ENCODE results near the gene FIZ1.

DNA sequence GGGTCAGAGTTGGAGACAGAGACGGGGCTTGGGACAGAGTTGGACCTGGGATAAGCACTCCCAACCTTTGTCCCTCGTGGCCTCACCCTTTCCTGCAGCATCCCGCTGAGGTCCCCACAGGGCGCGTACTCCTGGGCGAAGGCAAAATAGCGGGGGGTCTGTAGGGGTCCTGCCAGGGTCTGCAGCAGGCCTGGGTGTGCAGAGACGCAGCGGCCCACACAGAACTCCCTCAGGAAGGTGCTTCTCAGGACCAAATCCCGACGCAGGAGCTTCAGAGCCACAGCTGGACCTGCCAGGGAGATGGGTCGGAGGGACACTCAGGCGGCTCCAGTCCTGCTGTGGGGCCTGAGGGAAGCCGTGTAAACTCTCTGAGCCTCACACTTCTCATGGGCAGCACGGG lies 55.3 kb downstream of the FIZ1 start:
- TF ChIP-seq, protein P1, sequence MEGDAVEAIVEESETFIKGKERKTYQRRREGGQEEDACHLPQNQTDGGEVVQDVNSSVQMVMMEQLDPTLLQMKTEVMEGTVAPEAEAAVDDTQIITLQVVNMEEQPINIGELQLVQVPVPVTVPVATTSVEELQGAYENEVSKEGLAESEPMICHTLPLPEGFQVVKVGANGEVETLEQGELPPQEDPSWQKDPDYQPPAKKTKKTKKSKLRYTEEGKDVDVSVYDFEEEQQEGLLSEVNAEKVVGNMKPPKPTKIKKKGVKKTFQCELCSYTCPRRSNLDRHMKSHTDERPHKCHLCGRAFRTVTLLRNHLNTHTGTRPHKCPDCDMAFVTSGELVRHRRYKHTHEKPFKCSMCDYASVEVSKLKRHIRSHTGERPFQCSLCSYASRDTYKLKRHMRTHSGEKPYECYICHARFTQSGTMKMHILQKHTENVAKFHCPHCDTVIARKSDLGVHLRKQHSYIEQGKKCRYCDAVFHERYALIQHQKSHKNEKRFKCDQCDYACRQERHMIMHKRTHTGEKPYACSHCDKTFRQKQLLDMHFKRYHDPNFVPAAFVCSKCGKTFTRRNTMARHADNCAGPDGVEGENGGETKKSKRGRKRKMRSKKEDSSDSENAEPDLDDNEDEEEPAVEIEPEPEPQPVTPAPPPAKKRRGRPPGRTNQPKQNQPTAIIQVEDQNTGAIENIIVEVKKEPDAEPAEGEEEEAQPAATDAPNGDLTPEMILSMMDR (IDR thresholded peaks at IDR 0.05): no peak
- TF ChIP-seq POLR2A (IDR thresholded peaks at IDR 0.05): no peak
